ENCODE results near the gene ZNF710.
"Not testable (repeated sequence)": the region's sequence is repeated elsewhere in the genome, so short reads cannot be mapped to it uniquely, and the experiment has no call there.

The ZNF710 gene

GRCh38 chr15:90108038-90108437, 106.9 kb downstream of the ZNF710 start:
- DNase-seq: not testable (repeated sequence)

DNA sequence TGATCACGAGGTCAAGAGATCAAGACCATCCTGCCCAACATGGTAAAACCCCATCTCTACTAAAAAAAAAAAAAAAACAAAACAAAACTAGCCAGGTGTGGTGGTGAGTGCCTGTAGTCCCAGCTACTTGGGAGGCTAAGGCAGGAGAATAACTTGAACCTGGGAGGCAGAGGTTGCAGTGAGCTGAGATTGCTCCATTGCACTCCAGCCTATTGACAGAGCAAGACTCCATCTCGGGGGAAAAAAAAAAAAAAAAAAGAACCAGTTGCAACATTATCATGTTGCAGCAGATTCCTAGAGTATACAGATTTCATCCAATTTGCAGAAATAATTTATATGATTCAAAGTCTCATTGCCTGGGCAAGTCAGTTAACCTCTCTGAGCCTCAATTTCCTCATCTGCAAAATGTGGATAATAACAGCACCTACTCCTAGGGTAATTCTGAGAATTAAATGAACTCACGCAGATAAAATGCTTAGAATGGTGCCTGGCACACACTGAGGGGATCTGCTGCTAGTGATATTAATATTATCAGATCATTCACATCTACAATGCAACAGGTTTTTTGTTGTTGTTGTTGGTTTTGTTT, 108.1 kb downstream of the ZNF710 start:
- not testable (repeated sequence) for DNase-seq

DNA sequence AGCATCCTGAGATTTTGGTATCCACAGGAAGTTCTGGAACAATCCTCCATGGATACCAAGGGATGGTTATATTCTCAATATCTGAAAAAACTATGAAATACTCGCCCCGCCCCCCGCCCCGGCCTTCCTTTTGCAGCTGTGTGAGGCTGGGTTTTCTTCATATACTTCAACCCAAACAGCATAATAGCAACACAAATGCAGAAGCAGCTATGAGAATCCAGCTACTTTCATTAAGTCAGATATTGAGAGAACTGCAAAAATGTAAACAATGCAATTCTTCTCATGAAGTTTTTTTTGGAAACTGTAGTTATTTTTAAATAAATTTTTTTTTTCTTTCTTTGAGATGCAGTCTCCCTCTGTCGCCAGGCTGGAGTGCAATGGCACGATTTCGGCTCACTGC, 112.0 kb downstream of the ZNF710 start:
- DNase-seq: no peak

DNA sequence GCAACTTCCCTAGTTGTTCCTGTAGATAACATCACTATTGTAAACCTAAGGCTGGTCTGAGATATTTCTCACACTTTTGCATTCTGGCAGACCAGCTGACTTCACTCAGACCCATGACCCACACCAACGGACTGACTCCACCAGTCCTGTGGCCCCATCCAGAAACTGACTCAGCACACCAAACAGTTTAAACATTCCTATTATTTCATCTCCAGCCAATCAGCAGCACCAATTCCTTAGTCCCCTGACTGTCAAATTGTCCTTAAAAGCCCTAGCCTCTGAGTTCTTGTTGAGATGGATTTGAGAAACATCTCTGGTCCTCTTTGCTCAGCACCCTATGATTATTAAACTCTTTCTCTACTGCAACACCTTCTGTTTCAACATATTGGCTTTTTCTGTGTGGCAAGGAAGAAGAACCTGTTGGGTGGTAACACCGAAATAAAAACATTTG, 113.4 kb downstream of the ZNF710 start:
- DNase-seq: no peak

- DNase-seq: no peak
Observed at GRCh38 chr15:90115783-90116182, 114.7 kb downstream of the ZNF710 start.

DNA sequence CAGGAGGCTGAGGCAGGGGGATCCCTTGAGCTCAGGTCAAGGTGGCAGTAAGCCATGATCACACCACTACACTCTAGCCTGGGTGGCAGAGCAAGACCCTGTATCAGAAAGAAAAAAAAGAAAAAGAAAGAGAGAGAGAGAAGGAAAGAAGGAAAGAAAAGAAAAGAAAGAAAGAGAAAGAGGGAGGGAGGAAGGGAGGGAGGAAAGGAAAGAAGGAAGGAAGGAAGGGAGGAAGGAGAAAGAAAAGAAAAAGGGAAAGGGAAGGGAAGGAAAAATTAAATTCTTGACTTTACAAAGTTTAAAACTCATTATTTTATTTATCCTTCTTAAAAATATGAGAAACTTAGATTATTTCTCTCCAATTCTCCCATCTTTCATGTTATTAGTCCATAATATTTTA, 118.2 kb downstream of the ZNF710 start:
- DNase-seq: no peak

DNA sequence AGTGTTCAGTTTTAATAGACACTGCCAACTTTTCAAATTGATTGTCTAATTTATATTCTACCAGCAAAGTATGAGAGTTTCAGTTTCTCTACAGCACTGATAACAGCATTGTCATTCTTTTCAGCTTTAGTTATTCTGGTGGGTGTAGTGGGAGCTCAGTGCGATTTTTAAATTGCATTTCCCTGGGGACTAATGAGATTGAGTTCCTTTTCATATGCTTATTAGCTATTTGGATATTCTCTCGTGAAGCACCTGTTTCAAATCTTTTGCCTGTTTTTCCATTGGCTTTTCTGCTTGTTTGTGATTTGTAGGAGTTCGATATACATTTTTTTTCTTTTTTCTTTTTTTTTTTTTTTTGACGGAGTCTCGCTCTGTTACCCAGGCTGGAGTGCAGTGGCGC, 120.0 kb downstream of the ZNF710 start:
- no peak for DNase-seq

GRCh38 chr15:90124507-90124906, 123.4 kb downstream of the ZNF710 start:
- no peak for DNase-seq

GRCh38 chr15:90126022-90126421, 124.9 kb downstream of the ZNF710 start:
- no peak for DNase-seq

- DNase-seq: no peak
Observed at GRCh38 chr15:90126596-90127435, 125.7 kb downstream of the ZNF710 start.

- DNase-seq: no peak
Observed at GRCh38 chr15:90130291-90130690, 129.2 kb downstream of the ZNF710 start.

Measured in NCI-H446 treated with DMSO at 0.1 percent for 48 hours (cell line).